GM04503 (cell line): Measurements from ENCODE around the gene PPIL1.
"Not testable (repeated sequence)": the region's sequence is repeated elsewhere in the genome, so short reads cannot be mapped to it uniquely, and the experiment has no call there.

ENCODE experiments used
- DNase-seq: peaks from one replicate; pipeline ENCODE4 v3.0.0-alpha.2; 2012; ENCODE audit warnings: low read depth

PPIL1 gene

GRCh38 chr6:36815962-36816735 is 58.5 kb downstream of the PPIL1 start:
- no peak for DNase-seq

- no peak for DNase-seq
These were observed 60.4 kb downstream of the PPIL1 start for GRCh38 chr6:36814249-36814648.

DNA sequence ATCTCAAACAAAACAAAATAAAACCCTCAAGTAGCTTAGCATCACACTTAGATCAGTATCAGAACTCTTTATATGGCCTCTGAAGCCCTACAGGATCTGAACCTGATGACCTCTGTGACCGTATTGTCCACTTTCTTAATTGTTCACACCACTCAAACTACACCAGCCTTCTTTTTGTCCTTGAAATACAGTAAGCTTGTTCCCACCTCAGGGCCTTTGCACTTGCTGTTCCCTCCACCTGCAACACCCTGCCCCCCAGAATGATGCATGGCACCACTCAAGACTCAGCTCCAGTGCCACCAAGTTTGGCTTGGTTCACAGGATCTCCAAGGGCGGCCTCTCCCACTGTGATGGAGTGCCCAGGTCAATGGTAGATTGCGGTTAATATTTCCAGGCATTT is 61.1 kb downstream of the PPIL1 start:
- DNase-seq: no peak

DNA sequence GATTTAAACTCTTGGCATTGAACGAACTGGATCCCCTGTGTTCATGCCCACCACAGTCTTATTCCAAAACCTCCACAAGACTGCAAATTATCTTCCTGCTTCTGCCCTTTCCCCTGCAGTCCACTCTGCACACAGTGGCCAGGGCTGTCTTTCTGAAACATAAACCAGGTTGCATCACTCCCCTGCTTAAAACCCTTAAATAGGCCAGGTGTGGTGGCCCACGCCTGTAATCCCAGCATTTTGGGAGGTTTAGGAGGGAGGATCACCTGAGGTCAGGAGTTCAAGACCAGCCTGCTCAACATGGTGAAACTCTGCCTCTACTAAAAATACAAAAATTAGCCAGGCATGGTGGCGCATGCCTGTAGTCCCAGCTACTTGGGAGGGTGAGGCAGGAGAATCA is 61.6 kb downstream of the PPIL1 start:
- DNase-seq: not testable (repeated sequence)

- DNase-seq: no peak
These were observed 64.4 kb downstream of the PPIL1 start for GRCh38 chr6:36809941-36810803.

DNA sequence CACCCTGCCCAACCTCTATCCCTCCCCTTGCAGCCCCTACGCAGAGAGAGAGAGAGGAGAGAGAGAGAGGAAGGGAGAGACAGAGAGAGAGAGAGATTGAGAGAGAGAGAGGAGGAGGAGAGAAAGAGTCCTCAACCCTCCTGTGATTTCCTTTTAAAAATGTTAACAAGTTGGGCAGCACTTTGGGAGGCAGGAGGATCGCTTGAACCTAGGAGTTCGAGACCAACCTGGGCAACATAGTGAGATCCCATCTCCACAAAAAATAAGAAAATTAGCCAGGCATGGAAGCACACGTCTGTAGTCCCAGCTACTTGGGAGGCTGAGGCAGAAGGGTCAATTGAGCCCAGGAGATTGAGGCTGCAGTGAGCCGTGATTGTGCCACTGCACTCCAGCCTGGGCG is 65.4 kb downstream of the PPIL1 start:
- no peak for DNase-seq

DNA sequence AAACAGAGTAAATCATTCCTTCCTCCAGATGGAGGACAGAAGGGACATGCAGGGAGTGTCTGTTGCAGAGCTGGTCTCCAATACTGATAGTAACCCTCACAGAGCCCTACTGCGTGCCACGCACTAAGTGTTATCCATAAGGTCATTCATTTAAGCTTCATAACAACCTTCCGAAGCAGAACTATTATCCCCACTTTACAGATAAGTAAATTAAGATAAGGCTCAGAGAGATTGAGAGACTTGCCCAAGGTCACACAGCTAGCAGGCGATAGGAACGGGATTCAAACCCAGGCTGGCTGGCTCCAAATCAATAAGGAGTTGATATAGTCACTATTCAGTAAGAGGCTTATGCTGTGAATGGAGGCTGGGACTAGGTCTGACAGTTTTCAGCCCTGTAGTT is 66.0 kb downstream of the PPIL1 start:
- DNase-seq: no peak

DNA sequence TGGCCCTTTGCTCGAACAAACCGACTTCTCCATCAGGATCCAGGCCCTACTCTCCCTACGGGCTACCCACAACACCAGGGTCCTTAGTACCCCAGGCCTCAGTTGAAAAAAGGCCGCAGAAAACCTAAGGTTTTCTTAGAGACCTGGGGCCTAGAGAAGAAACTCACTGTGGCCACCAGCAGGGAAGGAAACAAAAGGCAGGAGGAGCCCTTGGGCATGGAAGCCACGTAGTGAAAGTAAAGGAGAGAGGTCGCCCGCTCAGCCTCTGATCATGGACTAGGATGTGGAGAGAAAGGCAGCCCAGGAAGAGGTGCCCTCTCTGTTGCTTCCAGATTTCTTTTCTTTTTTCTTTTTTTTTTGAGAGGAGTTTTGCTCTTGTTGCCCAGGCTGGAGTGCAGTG is 66.9 kb downstream of the PPIL1 start:
- DNase-seq: no peak

GRCh38 chr6:36807143-36807542 is 67.5 kb downstream of the PPIL1 start:
- no peak for DNase-seq

GRCh38 chr6:36805917-36806316 is 68.7 kb downstream of the PPIL1 start:
- no peak for DNase-seq

GRCh38 chr6:36805096-36805797 is 69.4 kb downstream of the PPIL1 start:
- DNase-seq: no peak
